HEK293 (cell line): ENCODE data around the gene CLEC1A.

Source experiments
- CTCF ChIA-PET: fragments of 350-600 bp; formaldehyde crosslinking; extraction: SDS; loops from one replicate; lab custom pipeline; 2021; ENCODE audit warnings: antibody characterized with exemption; lab: Yijun Ruan, JAX
- POLR2A ChIA-PET: fragments of 300-600 bp; formaldehyde crosslinking; extraction: SDS; loops from one replicate; lab custom pipeline; 2020; ENCODE audit warnings: antibody characterized with exemption, inconsistent platforms; lab: Yijun Ruan, JAX
- H3K27ac ChIP-seq: fragments of 200-500 bp; sonication (Bioruptor generic); 2 replicates; pipeline ENCODE4 v1.5.1; 2014; ENCODE audit warnings: low read depth, low read length, control low read depth, inconsistent platforms; ENCODE audit errors: extremely low read depth
- H3K36me3 ChIP-seq, 2 experiments: fragments of 200-500 bp in 1 of 2; sonication (Bioruptor generic) in 1 of 2; 1 replicate in 1 of 2; 2 replicates in 1 of 2; pipeline ENCODE4 v1.5.1; 2014 to 2017; ENCODE audit warnings: inconsistent platforms in 2 of 2, low read length in 2 of 2; ENCODE audit not compliant: control insufficient read depth in 2 of 2, insufficient read depth in 1 of 2
- H3K4me1 ChIP-seq: fragments of 200-500 bp; sonication (Bioruptor generic); 2 replicates; pipeline ENCODE4 v1.5.1; 2014; ENCODE audit warnings: mild to moderate bottlenecking, low read length, inconsistent platforms; ENCODE audit not compliant: control insufficient read depth, insufficient read depth
- H3K4me3 ChIP-seq: 2 replicates; pipeline ENCODE4 v1.5.1; 2011; ENCODE audit warnings: low read depth, mild to moderate bottlenecking, control low read depth, low read length, moderate library complexity
- H3K9me3 ChIP-seq: fragments of 200-500 bp; sonication (Bioruptor generic); 2 replicates; pipeline ENCODE4 v1.5.1; 2014; ENCODE audit warnings: low read depth, low read length, inconsistent platforms; ENCODE audit not compliant: control insufficient read depth, insufficient read depth
- GFI1B ChIP-seq: fragments of 450-650 bp; formaldehyde crosslinking; IDR thresholded peaks from 2 replicates; pipeline ENCODE4 v1.5.1; 2016; ENCODE audit warnings: missing biosample characterization, missing genetic modification characterization
- GLI4 ChIP-seq: fragments of 450-650 bp; formaldehyde crosslinking; IDR thresholded peaks from 2 replicates; pipeline ENCODE4 v1.5.1; 2016; ENCODE audit warnings: missing biosample characterization, missing genetic modification characterization
- IKZF3 ChIP-seq: fragments of 450-650 bp; IDR thresholded peaks from 2 replicates; pipeline ENCODE4 v1.5.0; 2018; ENCODE audit warnings: missing biosample characterization, mild to moderate bottlenecking, missing genetic modification characterization, moderate library complexity
- KLF10 ChIP-seq: fragments of 450-650 bp; IDR thresholded peaks from 2 replicates; pipeline ENCODE4 v1.5.1; 2018; ENCODE audit warnings: missing biosample characterization, mild to moderate bottlenecking, missing genetic modification characterization
- REPIN1 ChIP-seq: fragments of 450-650 bp; formaldehyde crosslinking; IDR thresholded peaks from 2 replicates; pipeline ENCODE4 v1.5.1; 2017; ENCODE audit warnings: missing biosample characterization, missing genetic modification characterization, low read depth
- ZBTB48 ChIP-seq: fragments of 450-650 bp; formaldehyde crosslinking; IDR thresholded peaks from 2 replicates; pipeline ENCODE4 v1.5.1; 2016; ENCODE audit warnings: missing biosample characterization, missing genetic modification characterization
- ZBTB7A ChIP-seq: fragments of 450-650 bp; formaldehyde crosslinking; IDR thresholded peaks from 2 replicates; pipeline ENCODE4 v1.5.1; 2016; ENCODE audit warnings: low read depth, missing biosample characterization, missing genetic modification characterization
- ZNF202 ChIP-seq: fragments of 450-650 bp; formaldehyde crosslinking; IDR thresholded peaks from 2 replicates; pipeline ENCODE4 v1.5.1; 2016; ENCODE audit warnings: missing biosample characterization, missing genetic modification characterization, borderline replicate concordance
- ZNF221 ChIP-seq: fragments of 450-650 bp; formaldehyde crosslinking; IDR thresholded peaks from 2 replicates; pipeline ENCODE4 v1.5.1; 2017; ENCODE audit warnings: missing biosample characterization, missing genetic modification characterization, borderline replicate concordance
- ZNF248 ChIP-seq: fragments of 450-650 bp; formaldehyde crosslinking; IDR thresholded peaks from 2 replicates; pipeline ENCODE4 v1.5.1; 2017; ENCODE audit warnings: missing biosample characterization, missing genetic modification characterization
- ZNF335 ChIP-seq: fragments of 450-650 bp; formaldehyde crosslinking; conservative IDR thresholded peaks from 2 replicates; pipeline ENCODE4 v1.5.1; 2016; ENCODE audit warnings: missing biosample characterization, missing genetic modification characterization
- ZNF404 ChIP-seq: fragments of 450-650 bp; formaldehyde crosslinking; IDR thresholded peaks from 2 replicates; pipeline ENCODE4 v1.5.1; 2017; ENCODE audit warnings: missing biosample characterization, missing genetic modification characterization
- ZNF426 ChIP-seq: fragments of 450-650 bp; formaldehyde crosslinking; IDR thresholded peaks from 2 replicates; pipeline ENCODE4 v1.5.1; 2017; ENCODE audit warnings: missing biosample characterization, missing genetic modification characterization, mild to moderate bottlenecking, inconsistent platforms, moderate library complexity
- ZNF473 ChIP-seq: fragments of 450-650 bp; formaldehyde crosslinking; IDR thresholded peaks from 2 replicates; pipeline ENCODE4 v1.5.1; 2017; ENCODE audit warnings: missing biosample characterization, missing genetic modification characterization
- ZNF548 ChIP-seq: fragments of 450-650 bp; formaldehyde crosslinking; IDR thresholded peaks from 2 replicates; pipeline ENCODE4 v1.5.1; 2016; ENCODE audit warnings: missing biosample characterization, missing genetic modification characterization
- ZNF776 ChIP-seq: fragments of 450-650 bp; formaldehyde crosslinking; IDR thresholded peaks from 2 replicates; pipeline ENCODE4 v1.5.0; 2017; ENCODE audit warnings: missing biosample characterization, missing genetic modification characterization, borderline replicate concordance
- ZNF791 ChIP-seq: fragments of 450-650 bp; formaldehyde crosslinking; IDR thresholded peaks from 2 replicates; pipeline ENCODE4 v1.5.1; 2016; ENCODE audit warnings: missing biosample characterization, missing genetic modification characterization
- ZSCAN23 ChIP-seq: fragments of 450-650 bp; formaldehyde crosslinking; IDR thresholded peaks from 2 replicates; pipeline ENCODE4 v1.5.1; 2016; ENCODE audit warnings: missing biosample characterization, missing genetic modification characterization
- TF ChIP-seq, protein P1 (sequence below): fragments of 450-650 bp; formaldehyde crosslinking; IDR thresholded peaks from 2 replicates; pipeline ENCODE4 v1.5.1; 2016; ENCODE audit warnings: missing biosample characterization, missing genetic modification characterization

The CLEC1A gene

DNA sequence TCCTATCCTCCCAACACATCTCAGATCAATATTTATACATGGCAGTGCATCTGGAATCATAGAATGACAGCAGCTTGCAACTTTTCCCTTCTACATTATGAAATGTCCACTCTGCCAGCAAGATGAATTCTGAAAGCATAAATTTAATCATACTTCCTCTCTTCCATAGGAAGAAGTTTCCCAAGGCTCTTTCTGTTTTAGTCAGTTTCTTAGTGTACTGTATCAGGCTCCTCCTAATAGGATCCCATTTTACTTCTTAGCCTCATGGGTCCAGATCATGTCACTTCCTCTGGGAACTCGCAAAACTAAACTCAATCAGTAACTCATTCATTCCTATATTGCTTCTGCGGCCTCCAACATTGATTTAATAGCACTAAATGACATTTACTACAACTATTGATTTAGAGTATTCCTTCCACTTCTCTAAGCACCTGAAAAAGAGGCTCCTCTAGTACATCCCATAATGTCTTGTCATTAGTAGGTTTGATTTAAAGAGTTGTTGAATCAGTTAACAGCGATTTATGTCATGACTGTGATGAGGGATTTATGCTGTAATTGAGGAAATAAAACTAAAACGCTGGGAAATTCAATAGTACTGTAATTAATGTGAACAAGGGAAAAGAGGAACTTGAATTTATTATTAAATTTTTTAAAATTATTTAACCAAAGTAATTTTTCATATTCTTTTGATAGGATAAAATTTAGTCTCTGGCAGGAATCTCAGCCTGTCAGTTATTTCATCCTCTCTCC lies 4.0 kb downstream of the CLEC1A start:
- no peaks in the 10 kb centered on the region for H3K36me3 ChIP-seq
- CTCF ChIA-PET: interaction anchor here (0.6 to 1.1 kb wide), 2 partner anchors 45 to 54 kb away, joined by 3 to 4 read pairs; no protein-coding TSS in a partner anchor
- POLR2A ChIA-PET: no interaction called here
- no peaks in the 10 kb centered on the region for H3K4me1 ChIP-seq
- H3K9me3 ChIP-seq: no peaks in the 10 kb centered on the region
- TF ChIP-seq, protein P1, sequence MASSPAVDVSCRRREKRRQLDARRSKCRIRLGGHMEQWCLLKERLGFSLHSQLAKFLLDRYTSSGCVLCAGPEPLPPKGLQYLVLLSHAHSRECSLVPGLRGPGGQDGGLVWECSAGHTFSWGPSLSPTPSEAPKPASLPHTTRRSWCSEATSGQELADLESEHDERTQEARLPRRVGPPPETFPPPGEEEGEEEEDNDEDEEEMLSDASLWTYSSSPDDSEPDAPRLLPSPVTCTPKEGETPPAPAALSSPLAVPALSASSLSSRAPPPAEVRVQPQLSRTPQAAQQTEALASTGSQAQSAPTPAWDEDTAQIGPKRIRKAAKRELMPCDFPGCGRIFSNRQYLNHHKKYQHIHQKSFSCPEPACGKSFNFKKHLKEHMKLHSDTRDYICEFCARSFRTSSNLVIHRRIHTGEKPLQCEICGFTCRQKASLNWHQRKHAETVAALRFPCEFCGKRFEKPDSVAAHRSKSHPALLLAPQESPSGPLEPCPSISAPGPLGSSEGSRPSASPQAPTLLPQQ: no peak
- no peak for TF ChIP-seq GFI1B (tag by site-specific recombination)
- no peak overlapping the region for H3K27ac ChIP-seq
- no peak overlapping the region for H3K4me3 ChIP-seq

- no peak for TF ChIP-seq GLI4
- TF ChIP-seq ZNF221: no peak
- TF ChIP-seq KLF10: no peak
Observed at GRCh38 chr12:10088955-10089900, 9.6 kb downstream of the CLEC1A start.

DNA sequence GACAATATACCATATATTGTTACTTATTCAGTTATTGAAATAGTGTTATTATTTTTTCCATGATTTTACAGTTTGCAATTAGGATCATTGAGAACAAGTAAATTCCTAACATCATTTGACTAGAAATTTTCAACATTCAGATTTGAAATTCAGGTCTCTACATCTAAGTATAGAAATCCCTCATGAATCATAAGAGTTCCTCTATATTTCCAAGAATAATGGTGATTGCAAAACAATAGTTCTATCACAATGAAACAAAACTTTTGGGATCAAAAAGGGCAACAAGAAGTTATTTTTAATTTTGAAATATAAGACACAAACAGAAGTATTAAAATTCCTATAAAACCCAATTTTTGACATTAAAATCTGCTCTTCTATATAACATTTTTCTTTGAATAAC lies 10.8 kb downstream of the CLEC1A start:
- CTCF ChIA-PET: no interaction called here

More at GRCh38 chr12:10088955-10089900, 9.6 kb downstream of the CLEC1A start:
- Histone ChIP-seq H3K4me1 (no peaks in the 10 kb centered on the region), H3K27ac (no peak overlapping the region), H3K9me3 (no peaks in the 10 kb centered on the region), H3K36me3 (no peaks in the 10 kb centered on the region), H3K4me3 (no peak overlapping the region)
- ChIA-PET POLR2A (no interaction called here), CTCF (no interaction called here)

DNA sequence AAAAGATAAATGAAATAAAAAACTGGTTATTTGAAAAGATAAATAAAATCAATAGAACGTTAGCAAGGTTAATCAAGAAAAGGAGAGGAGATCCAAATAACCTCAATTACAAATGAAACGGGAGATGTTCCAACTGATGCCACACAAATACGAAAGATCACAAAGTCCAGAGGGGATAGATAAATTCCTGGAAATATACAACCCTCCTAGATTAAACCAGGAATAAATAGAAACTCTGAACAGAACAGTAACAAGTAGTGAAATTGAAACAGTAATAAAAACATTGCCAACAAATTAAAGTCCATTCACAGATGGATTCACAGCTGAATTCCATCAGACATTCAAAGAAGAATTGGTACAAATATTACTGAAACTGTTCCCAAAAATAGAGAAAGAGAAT lies 12.4 kb downstream of the CLEC1A start:
- CTCF ChIA-PET: no interaction called here
- POLR2A ChIA-PET: no interaction called here
- TF ChIP-seq REPIN1 (tag by site-specific recombination) (no peak), ZNF404 (tag by site-specific recombination) (no peak), ZNF776 (tag by site-specific recombination) (no peak), ZNF548 (no peak), IKZF3 (tag by site-specific recombination) (no peak), ZBTB48 (tag by site-specific recombination) (no peak), ZNF202 (tag by site-specific recombination) (no peak), ZNF335 (tag by site-specific recombination) (no peak), ZBTB7A (tag by site-specific recombination) (no peak), ZSCAN23 (tag by site-specific recombination) (no peak), ZNF791 (tag by site-specific recombination) (no peak), ZNF473 (tag by site-specific recombination) (no peak), ZNF426 (tag by site-specific recombination) (no peak), ZNF248 (tag by site-specific recombination) (no peak)
- Histone ChIP-seq H3K4me3 (no peak overlapping the region), H3K9me3 (no peaks in the 10 kb centered on the region), H3K36me3 (no peaks in the 10 kb centered on the region), H3K4me1 (no peaks in the 10 kb centered on the region; the same call in 1 of the 2 replicates), H3K27ac (no peak overlapping the region)

More for the DNA sequence above, 10.8 kb downstream of the CLEC1A start:
- no peaks in the 10 kb centered on the region for H3K36me3 ChIP-seq
- no peak overlapping the region for H3K27ac ChIP-seq
- TF ChIP-seq IKZF3 (tag by site-specific recombination): no peak
- no peaks in the 10 kb centered on the region for H3K9me3 ChIP-seq
- POLR2A ChIA-PET: no interaction called here
- no peaks in the 10 kb centered on the region for H3K4me1 ChIP-seq
- H3K4me3 ChIP-seq: no peak overlapping the region
